ENCODE results near the gene ARHGEF3.

GRCh38 chr3:56799251-56799882 is 2.4 kb downstream of the ARHGEF3 start:
- no peak for TF ChIP-seq POLR2A (IDR thresholded peaks at IDR 0.05; ENCODE audit: low read depth, low read length)
- TF ChIP-seq TAF1 (IDR thresholded peaks at IDR 0.05; ENCODE audit: low read depth, low read length), result no peak
- no peak for TF ChIP-seq POLR2AphosphoS5 (IDR thresholded peaks at IDR 0.05; ENCODE audit: low read depth, low read length)
- TF ChIP-seq PAX5 (IDR thresholded peaks at IDR 0.05; ENCODE audit: insufficient read depth, low read length, severe bottlenecking), result no peak
- no peak for TF ChIP-seq SPI1 (IDR thresholded peaks at IDR 0.05; ENCODE audit: low read depth, low read length)
